Mesodermal cell (in vitro differentiated cells): ENCODE measurements around the gene SLC18B1.

Experiments used
- H3K27ac ChIP-seq: 2 replicates; pipeline ENCODE4 v1.7.0; 2013; ENCODE audit warnings: mild to moderate bottlenecking, low read depth, low read length, moderate library complexity; ENCODE audit not compliant: severe bottlenecking
- H3K36me3 ChIP-seq: 2 replicates; pipeline ENCODE4 v1.7.1; 2013; ENCODE audit warnings: mild to moderate bottlenecking, low read length, moderate library complexity; ENCODE audit not compliant: control insufficient read depth, insufficient read depth
- H3K4me1 ChIP-seq: one replicate; pipeline ENCODE4 v1.7.1; 2013; ENCODE audit warnings: mild to moderate bottlenecking, low read length; ENCODE audit not compliant: insufficient read depth, control insufficient read depth, poor library complexity, severe bottlenecking
- H3K4me3 ChIP-seq: 2 replicates; pipeline ENCODE4 v1.7.0; 2013; ENCODE audit warnings: low read length, control low read depth, mild to moderate bottlenecking; ENCODE audit not compliant: insufficient read depth, poor library complexity, severe bottlenecking; ENCODE audit errors: extremely low read depth
- H3K9me3 ChIP-seq: 2 replicates; pipeline ENCODE4 v1.7.1; 2013; ENCODE audit warnings: mild to moderate bottlenecking, low read length, moderate library complexity; ENCODE audit not compliant: control insufficient read depth
- WGBS, 2 experiments: methylation state at CpG; one replicate each; pipeline ENCODE4 v1.1.5; 2013; ENCODE audit warnings: missing lambda C conversion rate in 2 of 2; ENCODE audit not compliant: insufficient coverage in 2 of 2; 5-methylcytosine and 5-hydroxymethylcytosine counted together

The SLC18B1 gene

DNA sequence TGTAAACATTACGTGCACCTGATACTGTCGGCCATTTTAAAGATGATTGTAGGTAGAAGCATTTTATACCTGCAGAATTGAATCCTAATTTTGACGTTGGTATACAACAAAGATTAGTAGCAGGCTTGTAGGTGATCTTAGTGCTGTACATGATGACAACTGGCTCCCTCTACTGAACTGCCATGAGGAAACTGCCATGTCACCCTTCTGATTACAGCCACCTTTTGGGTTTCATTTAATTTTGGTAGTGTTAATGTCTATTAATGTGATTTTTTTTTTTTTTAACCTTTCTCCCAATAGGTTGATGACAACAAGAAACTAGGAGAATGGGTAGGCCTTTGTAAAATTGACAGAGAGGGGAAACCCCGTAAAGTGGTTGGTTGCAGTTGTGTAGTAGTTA, 18.2 kb upstream of the SLC18B1 start:
- Histone ChIP-seq H3K36me3 (peaks cover 51% of the 10 kb centered on the region), H3K9me3 (no peaks in the 10 kb centered on the region), H3K4me1 (no peaks in the 10 kb centered on the region), H3K27ac (no peak overlapping the region), H3K4me3 (peak overlapping the region; percentile 87)
- 82% methylated on average over 3 to 4 of the region's 4 CpGs for WGBS, 2 experiments

DNA sequence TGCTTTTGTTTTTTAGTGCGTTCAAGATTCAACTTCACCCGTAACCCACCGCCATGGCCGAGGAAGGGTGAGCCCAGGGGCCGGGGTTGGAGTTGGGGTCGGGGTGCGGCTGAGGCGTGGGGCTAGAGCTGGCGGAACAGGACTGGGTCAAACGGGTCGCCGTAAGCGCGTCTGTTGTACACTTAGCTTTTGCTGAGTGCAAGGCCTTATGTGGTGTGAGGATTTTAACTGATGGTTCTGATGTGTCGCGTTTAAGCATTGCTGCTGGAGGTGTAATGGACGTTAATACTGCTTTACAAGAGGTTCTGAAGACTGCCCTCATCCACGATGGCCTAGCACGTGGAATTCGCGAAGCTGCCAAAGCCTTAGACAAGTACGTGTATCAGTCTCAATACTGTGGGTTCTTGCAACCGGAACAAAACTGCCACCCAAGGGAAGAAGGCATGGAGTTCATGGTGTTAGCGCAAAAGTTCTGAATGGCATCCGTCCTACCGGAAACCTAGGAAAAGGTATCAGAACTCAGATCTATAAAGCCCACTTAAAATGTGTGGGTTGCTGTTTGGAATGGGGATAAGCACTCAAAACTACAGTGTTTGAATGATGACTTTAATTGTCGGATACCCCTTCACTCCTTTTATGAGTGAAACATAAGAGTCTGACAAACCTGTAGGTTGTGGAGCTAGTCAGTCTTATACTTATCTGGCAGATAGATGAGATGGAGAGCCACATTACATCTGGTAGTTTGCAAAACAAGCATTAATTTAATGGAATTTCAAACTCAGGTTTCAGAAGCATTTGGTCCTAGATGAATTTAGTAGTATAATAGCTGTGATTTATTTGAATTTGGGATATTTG, 16.5 kb upstream of the SLC18B1 start:
- H3K36me3 ChIP-seq, result peaks cover 51% of the 10 kb centered on the region
- WGBS, 2 experiments, result 0% methylated on average over 13 to 20 of the region's 27 CpGs
- H3K4me3 ChIP-seq, result peak overlapping the region; percentile 87
- H3K4me1 ChIP-seq, result no peaks in the 10 kb centered on the region
- no peaks in the 10 kb centered on the region for H3K9me3 ChIP-seq
- peak overlapping the region; percentile 58 for H3K27ac ChIP-seq

DNA sequence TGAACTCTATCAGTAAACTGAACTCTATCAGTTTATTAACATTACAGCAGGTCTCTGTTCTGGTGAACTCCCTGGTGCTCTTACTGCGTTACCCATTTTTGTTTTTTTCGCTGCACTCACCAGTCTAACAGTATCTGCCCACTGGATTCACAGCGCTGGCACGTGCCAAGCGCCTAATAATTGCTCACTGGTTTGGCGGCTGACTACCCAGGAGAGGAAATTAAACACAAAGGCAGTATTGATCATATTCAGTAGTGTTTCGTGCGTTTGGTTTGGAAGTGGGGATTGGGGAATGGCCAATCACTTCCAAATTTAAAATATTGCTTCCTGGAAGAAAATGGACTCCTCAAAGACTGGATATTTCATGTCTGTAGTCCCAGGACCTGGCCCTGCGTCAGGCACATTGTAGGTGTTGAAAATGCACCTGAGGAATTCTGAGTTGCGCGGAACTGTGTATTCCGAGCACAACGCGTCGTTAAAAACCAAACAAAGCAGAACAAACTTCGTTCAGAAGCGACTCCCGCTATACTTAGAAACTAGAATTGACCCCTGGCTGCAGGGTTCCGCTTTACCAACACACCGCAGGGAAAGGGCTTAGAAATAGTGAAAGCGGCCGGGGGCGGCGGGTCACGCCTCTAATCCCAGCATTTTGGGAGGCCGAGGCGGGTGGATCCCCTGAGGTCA, 14.9 kb upstream of the SLC18B1 start:
- 3% methylated on average over 15 to 16 of the region's 27 CpGs for whole genome bisulfite sequencing, 2 experiments
- Histone ChIP-seq H3K9me3 (no peaks in the 10 kb centered on the region), H3K4me3 (peak overlapping the region; percentile 87), H3K4me1 (no peaks in the 10 kb centered on the region), H3K27ac (peak overlapping the region; percentile 34), H3K36me3 (peaks cover 35% of the 10 kb centered on the region)

DNA sequence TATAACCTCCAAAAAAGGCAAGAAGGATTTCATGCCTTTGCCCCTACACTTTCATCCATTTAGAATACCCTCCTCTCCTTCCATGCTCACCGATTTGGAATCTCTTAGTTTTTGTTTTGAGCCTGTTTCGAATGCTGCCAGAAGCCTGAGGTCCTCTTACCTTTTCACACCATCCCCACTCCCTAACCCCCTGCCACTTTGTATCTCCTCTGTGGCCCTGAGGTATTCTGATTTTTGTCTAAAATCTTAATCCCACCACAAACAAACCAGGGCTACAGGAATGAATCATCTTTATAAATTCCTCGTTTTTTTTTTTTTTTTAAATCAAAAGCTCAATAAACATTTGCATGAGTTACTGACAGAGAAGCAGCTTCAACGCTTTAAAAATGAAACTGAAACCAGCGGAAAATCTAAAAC, 14.3 kb upstream of the SLC18B1 start:
- Histone ChIP-seq H3K36me3 (peaks cover 29% of the 10 kb centered on the region), H3K27ac (no peak overlapping the region), H3K9me3 (no peaks in the 10 kb centered on the region), H3K4me3 (peak overlapping the region; percentile 87), H3K4me1 (no peaks in the 10 kb centered on the region)
- WGBS, 2 experiments, result 12 to 18% methylated on average over 5 of the region's 5 CpGs

GRCh38 chr6:132812255-132812732, 13.9 kb upstream of the SLC18B1 start:
- WGBS, 2 experiments, result 43 to 100% methylated on average over 1 of the region's 2 CpGs
- Histone ChIP-seq H3K4me3 (no peak overlapping the region), H3K9me3 (no peaks in the 10 kb centered on the region), H3K36me3 (peaks cover 25% of the 10 kb centered on the region), H3K27ac (no peak overlapping the region), H3K4me1 (no peaks in the 10 kb centered on the region)

GRCh38 chr6:132811276-132811675, 12.8 kb upstream of the SLC18B1 start:
- Histone ChIP-seq H3K4me3 (no peak overlapping the region), H3K27ac (no peak overlapping the region), H3K36me3 (peaks cover 15% of the 10 kb centered on the region), H3K9me3 (no peaks in the 10 kb centered on the region), H3K4me1 (no peaks in the 10 kb centered on the region)
- WGBS, 2 experiments, result 87 to 100% methylated on average over 2 to 3 of the region's 3 CpGs

GRCh38 chr6:132805548-132805947, 7.1 kb upstream of the SLC18B1 start:
- Histone ChIP-seq H3K9me3 (no peaks in the 10 kb centered on the region), H3K4me3 (no peak overlapping the region), H3K36me3 (no peaks in the 10 kb centered on the region), H3K27ac (no peak overlapping the region), H3K4me1 (no peaks in the 10 kb centered on the region)
- 60% methylated on average over 1 of the region's 2 CpGs; no CpG with 5 or more reads in 1 of the 2 experiments for WGBS, 2 experiments

GRCh38 chr6:132804251-132804650, 5.8 kb upstream of the SLC18B1 start:
- H3K27ac ChIP-seq, result no peak overlapping the region
- H3K36me3 ChIP-seq, result no peaks in the 10 kb centered on the region
- WGBS, 2 experiments, result no CpG with 5 or more reads among the region's 1 CpG
- no peaks in the 10 kb centered on the region for H3K9me3 ChIP-seq
- no peaks in the 10 kb centered on the region for H3K4me1 ChIP-seq
- H3K4me3 ChIP-seq, result no peak overlapping the region

DNA sequence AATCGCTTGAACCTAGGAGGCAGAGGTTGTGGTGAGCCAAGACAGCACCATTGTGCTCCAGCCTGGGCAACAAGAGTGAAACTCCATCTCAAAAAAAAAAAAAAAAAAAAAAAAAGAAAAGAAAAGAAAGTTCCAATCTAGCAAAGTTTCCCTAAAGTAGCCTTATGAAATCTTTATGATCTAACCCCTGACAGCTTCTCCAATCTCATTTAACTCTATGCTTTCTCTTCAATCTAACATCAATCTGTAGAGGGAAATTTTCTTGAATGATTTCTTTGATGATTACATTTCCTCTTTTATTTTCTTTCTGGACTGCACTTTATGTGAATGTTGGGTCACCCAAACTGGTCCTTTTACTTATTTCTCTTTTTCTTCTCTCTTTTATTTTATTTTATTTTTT, 2.2 kb upstream of the SLC18B1 start:
- no CpG with 5 or more reads among the region's 1 CpG for WGBS, 2 experiments

DNA sequence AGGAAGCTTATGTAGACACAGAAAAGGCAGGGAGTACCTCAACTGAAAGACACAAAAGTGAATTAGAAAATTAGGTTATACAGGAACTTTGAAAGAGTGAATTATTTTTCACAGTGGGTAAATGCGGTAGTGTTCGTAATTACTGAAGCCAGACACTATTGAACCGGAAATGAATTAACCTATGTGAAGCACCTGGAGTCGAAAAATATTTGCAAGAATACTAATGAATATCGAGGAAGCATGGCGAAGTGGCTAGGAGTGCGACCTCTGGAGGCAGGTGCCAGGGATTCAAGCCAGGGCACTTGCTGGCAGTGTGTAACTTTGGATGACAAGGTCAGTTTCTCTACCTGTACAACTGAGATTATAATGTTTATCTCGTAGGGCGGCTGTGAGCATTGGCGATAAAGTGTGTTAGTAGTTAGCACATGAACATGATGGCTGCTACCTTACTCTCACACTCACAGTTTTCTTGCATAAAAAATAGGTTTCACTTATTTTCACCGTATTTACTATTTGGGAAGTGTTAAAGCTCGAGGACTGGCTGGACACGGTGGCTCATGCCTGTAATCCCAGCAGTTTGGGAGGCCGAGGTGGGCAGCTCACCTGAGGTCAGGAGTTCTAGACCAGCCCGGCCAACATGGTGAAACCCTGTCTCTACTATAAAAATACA, 567 bp upstream of the SLC18B1 start:
- no peaks in the 10 kb centered on the region for H3K9me3 ChIP-seq
- H3K27ac ChIP-seq, result no peak overlapping the region
- peak overlapping the region; percentile 65 for H3K4me3 ChIP-seq
- no peaks in the 10 kb centered on the region for H3K4me1 ChIP-seq
- 29 to 36% methylated on average over 9 to 12 of the region's 15 CpGs for WGBS, 2 experiments
- no peaks in the 10 kb centered on the region for H3K36me3 ChIP-seq

More for the DNA sequence above, 2.2 kb upstream of the SLC18B1 start:
- Histone ChIP-seq H3K9me3 (no peaks in the 10 kb centered on the region), H3K4me3 (no peak overlapping the region), H3K4me1 (no peaks in the 10 kb centered on the region), H3K36me3 (no peaks in the 10 kb centered on the region), H3K27ac (no peak overlapping the region)
